ENCODE data around the gene POLH. TPM values are rescaled to one million over a fixed set of nuclear protein-coding genes. Genes with fewer than 3 reads are reported as not detected.
A peak's percentile ranks its signal among the peaks of the same experiment; 100 is the strongest.
"Not testable (repeated sequence)": the region's sequence is repeated elsewhere in the genome, so short reads cannot be mapped to it uniquely, and the experiment has no call there.

POLH gene
- total RNA-seq (2014; rRNA removed; shearing (Covaris generic)): 8.3 and 8.7 TPM in 2 replicates
- polyA plus RNA-seq (2014; cell fraction: nucleus; rRNA removed): 8.3 and 11.0 TPM in 2 replicates

GRCh38 chr6:43575772-43576551, at the start of gene POLH, which contains the start of gene XPO5:
Gene POLH (plus strand): TSS chr6:43576185. CDS start chr6:43582320, 6,135 bp downstream.
Gene XPO5 (minus strand): TSS chr6:43576038. CDS start chr6:43575864, 174 bp downstream.
- DNase-seq (ENCODE audit: extremely low read depth, low read depth): peak; percentile 86

DNA sequence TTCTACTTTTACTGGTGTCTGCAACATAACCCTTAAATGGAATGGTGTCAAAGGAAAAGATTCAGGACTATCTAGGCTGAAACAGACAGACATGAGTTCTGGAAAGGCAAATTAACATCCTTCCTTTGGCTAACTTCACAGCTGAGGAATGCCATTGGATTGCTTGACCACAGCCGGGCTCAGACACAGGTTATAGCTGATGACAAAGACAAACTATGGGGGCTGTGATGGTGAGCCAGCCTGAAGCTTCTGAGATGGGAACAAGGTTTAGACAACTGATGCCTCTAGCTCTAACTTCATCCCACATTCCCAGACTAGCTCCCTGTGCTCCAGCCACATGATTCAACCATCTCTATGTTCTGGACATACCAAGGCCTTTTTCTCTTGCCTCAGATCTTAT, 43.8 kb upstream of the POLH start:
- DNase-seq (ENCODE audit: extremely low read depth, low read depth): no peak

GRCh38 chr6:43538986-43539385, 37.0 kb upstream of the POLH start:
- not testable (repeated sequence) for DNase-seq (ENCODE audit: extremely low read depth, low read depth)

DNA sequence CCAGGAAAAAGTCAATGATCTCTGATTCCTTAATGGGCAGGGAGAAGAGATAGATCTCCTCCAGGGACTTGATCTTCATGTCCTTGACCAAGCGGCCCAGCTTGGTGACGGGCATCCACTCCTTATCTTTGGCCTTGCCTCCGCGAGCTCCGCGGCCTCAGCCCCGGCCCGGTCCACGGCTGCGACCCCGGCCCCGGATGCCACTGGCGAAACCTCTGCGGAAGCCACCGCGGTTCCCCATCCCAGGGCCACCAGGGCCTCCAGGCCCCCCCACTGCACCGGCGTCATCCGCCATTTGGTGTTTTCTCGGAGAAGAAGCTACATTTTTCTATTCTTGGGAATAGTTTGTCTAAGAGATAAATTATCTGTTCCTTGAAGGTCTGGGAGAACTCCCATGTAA, 36.6 kb upstream of the POLH start:
- DNase-seq (ENCODE audit: extremely low read depth, low read depth): not testable (repeated sequence)

GRCh38 chr6:43540507-43540906, 35.5 kb upstream of the POLH start:
- no peak for DNase-seq (ENCODE audit: extremely low read depth, low read depth)

GRCh38 chr6:43541774-43542471, 34.1 kb upstream of the POLH start:
- DNase-seq (ENCODE audit: extremely low read depth, low read depth): no peak

DNA sequence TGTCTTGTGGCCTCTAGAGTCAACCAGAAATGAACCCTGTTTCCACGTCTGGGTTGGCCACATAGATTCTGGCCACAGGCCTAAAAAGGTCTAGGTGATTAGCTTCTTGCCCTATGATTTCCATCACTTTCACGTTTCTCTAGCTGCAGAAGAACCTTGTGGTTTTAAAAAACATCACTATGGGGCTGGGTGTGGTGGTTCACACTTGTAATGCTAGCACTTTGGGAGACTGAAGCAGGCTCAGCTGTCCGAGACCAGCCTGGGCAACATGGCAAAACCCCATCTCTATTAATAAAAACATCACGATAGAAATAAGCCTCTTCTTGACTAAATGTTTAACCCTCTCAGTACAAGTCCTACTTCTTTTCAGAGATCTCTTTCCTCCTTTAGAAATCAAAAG, 31.5 kb upstream of the POLH start:
- DNase-seq (ENCODE audit: extremely low read depth, low read depth): no peak

DNA sequence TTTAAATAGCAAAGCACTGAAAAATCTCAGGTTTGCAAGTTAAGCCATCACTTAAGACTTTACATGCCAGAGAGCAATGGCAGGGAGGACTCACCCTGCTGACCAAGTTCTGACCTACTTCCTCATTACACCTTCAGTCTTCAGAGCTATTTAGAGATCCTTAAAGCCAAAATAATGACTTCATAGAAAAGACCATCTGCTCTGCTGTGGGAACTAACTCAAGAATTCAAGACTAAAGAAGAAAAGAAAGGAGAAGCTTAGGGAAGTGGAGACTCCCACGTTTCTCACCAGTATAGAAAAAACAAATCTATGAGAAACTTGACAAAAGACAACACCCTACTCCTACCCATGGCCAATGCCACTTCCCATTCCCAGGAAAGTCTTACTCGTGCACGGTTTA, 28.8 kb upstream of the POLH start:
- no peak for DNase-seq (ENCODE audit: extremely low read depth, low read depth)

DNA sequence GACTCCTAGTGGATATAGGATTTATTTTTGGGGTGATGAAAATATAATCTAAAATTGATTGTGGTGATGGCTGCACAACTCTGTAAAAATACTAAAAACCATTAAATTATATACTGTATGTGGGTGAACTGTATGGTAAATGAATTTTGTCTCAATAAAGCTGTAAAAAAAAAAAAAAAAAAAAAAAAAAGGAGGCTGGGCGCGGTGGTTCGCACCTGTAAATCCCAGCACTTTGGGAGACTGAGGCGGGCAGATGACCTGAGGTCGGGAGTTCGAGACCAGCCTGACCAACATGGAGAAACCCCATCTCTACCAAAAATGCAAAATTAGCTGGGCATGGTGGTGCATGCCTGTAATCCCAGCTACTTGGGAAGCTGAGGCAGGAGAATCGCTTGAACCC, 18.4 kb upstream of the POLH start:
- not testable (repeated sequence) for DNase-seq (ENCODE audit: extremely low read depth, low read depth)

DNA sequence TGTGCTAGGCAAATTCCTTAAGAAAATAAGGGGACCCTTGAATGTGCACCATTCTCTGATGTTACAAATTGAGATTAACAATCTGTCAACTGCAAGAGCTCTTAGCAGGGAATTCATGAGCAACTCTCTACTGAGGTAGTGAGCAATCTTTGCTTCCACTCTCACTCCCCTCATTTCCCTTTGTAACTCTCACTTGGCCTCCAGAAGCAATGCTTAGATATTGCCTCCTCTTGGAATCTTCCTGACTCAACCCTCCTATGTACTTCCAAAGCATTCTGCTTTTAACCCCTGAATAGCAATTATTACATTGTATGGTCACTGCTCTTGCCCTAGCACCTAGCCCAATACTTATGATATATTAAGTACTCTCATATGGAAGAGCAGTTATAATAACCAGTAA, 16.7 kb upstream of the POLH start:
- DNase-seq (ENCODE audit: extremely low read depth, low read depth): no peak

GRCh38 chr6:43570876-43571441, 5.0 kb upstream of the POLH start:
- DNase-seq (ENCODE audit: extremely low read depth, low read depth): peak; percentile 15

DNA sequence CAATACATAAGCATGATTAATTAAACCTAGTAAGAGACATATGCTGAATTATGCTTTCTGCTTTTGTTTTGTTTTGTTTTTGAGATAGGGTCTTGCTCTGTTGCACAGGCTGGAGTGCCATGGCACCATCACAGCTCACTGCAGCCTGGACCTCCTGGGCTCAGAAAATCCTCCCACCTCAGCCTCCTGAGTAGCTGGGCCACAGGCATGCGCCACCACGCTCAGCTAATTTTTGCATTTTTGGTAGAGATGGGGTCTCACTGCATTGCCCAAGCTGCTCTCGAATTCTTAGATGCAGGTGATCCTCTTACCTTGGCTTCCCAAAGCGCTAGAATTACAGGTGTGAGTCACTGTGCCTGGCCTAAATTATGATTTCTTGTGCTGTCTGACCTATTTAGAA, 4.0 kb upstream of the POLH start:
- no peak for DNase-seq (ENCODE audit: extremely low read depth, low read depth)

- DNase-seq (ENCODE audit: extremely low read depth, low read depth): peak; percentile 2
Observed at GRCh38 chr6:43575105-43575771, 747 bp upstream of the POLH start.

DNA sequence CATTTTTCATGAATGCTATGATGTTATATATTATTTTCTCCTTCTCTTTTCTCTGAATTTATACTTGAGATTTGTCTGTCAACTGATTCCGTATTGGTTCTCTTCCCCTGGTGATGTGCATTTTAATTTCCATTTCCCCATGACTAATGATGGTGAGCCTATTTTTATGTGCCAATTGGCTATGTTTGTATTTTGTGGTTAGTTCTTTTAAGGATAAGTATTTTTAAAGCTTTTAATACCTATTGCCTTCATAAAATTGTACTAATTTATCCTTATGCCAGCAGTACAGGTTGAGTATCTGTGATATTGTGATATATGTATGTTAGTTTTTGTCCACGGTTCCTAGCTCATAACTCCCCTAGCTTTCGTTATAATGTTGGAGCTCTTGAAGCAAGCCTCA, 2.8 kb downstream of the POLH start:
- DNase-seq (ENCODE audit: extremely low read depth, low read depth): no peak

DNA sequence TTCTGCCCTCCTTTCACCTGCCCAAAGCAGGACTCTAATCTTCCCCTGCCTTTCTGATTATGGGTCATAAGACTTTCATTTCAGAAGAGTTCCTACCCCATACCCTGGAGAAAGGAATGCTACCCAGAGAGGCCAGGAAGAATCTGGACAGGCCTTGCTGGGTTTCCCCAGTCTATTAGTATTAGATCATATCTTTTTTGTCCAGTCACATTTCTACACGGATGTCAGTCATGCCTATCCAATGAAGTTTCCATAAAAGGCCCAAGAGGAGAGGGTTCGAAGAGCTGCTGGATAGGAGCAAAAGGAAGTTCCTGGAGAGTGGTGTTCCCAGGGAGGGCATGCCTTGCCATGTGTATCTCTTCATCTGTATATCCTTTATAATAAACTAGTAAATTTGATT, 3.2 kb downstream of the POLH start:
- no peak for DNase-seq (ENCODE audit: extremely low read depth, low read depth)

DNA sequence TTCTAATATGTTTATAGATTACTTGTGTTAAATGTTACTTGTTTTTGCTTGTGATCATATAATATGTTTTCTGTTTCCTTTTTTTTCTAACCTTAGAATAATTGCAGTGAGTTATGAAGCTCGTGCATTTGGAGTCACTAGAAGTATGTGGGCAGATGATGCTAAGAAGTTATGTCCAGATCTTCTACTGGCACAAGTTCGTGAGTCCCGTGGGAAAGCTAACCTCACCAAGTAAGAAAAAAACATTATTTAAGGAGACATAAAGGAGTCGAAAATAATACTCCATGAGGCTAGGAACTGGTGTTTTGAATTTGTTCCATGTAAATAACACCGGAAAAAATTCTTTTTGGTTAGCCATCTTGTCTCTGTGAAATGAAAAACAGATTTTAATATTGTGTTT, 6.9 kb downstream of the POLH start:
- no peak for DNase-seq (ENCODE audit: extremely low read depth, low read depth)

DNA sequence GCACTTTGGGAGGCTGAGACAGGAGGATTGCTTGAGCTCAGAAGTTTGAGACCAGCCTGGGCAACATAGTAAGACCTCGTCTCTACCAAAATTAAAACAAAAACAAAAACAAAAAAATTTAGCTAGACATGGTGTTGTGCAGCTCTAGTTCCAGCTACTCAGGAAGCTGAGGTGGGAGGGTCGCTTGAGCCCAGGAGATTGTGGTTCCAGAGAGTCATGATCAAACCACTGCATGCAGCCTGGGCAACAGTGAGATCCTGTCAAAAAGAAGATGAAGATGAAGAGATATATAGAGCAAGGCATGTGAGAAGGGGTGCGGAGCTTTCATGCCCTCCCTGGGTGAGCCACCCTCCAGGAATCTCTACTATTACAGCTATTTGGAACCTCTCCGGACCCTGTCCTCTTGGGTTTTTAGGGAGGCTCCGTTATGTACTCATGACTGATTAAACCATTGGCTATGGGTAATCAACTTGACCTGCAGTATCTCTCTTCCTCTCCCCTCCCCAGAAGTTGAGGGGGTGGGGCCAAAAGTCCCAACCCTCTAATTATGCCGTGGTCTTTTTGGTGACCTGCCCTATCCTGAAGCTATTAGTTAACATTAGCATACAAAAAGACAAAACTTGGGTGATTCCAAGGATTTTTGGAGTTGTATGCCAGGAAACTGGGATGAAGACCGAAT, 9.0 kb downstream of the POLH start:
- DNase-seq (ENCODE audit: extremely low read depth, low read depth): no peak

GRCh38 chr6:43588194-43588593, 12.2 kb downstream of the POLH start:
- no peak for DNase-seq (ENCODE audit: extremely low read depth, low read depth)

DNA sequence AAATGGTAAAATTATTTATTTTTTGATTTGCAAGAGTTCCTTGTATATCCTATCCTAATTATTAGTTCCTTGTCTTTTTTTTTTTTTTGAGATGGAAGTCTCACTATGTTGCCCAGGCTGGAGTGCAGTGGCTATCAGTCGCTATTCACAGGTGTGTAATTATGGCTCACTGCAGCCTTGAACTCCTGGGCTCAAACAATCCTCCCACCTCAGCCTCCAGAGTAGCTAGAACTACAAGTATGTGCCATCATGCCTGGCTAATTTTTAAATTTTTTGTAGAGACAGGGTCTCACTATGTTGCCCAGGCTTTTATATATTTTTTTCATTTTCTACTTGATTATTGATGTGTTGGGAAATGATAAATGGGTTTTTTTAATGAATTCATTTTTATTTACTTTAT, 13.6 kb downstream of the POLH start:
- DNase-seq (ENCODE audit: extremely low read depth, low read depth): not testable (repeated sequence)

DNA sequence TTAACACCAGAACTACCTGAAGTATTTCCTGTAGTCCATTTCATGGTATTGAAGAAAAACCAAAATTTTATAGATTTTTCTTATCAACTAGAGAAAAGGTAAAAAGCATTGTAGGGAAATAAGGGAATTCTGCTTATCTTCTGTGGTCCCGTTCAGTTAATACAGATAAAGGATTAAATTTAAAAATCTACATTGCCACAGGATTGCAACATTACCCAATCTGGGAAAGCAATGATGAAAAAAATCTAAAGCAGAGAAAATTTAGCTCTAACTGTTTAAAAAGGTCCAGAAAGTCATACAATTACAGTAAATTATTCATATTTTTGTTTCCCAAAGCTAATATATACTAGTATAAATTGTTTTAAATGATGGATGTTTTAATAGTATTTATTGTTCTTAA, 18.0 kb downstream of the POLH start:
- DNase-seq (ENCODE audit: extremely low read depth, low read depth): no peak

GRCh38 chr6:43600595-43600994, 24.6 kb downstream of the POLH start:
- no peak for DNase-seq (ENCODE audit: extremely low read depth, low read depth)
